Adipocyte (in vitro differentiated cells): Measurements from ENCODE around the gene OR13D1.
"Not testable (repeated sequence)": the region's sequence is repeated elsewhere in the genome, so short reads cannot be mapped to it uniquely, and the experiment has no call there.

Experiments used
- DNase-seq: peaks from one replicate; pipeline ENCODE4 v3.0.0-alpha.2; 2015; ENCODE audit warnings: low read depth
- H3K27me3 ChIP-seq: replicated peaks from 2 replicates; pipeline ENCODE4 v1.7.0; 2013; ENCODE audit warnings: mild to moderate bottlenecking, low read length, moderate library complexity; ENCODE audit not compliant: control insufficient read depth, insufficient read depth
- H3K36me3 ChIP-seq: 2 replicates; pipeline ENCODE4 v1.7.0; 2013; ENCODE audit warnings: low read length, mild to moderate bottlenecking, moderate library complexity; ENCODE audit not compliant: control insufficient read depth, insufficient read depth, severe bottlenecking
- H3K4me1 ChIP-seq: 2 replicates; pipeline ENCODE4 v1.7.0; 2013; ENCODE audit warnings: mild to moderate bottlenecking, low read length, moderate library complexity; ENCODE audit not compliant: control insufficient read depth, insufficient read depth
- H3K4me3 ChIP-seq: 2 replicates; pipeline ENCODE4 v1.7.0; 2013; ENCODE audit warnings: mild to moderate bottlenecking, low read length, moderate library complexity
- H3K9ac ChIP-seq: 2 replicates; pipeline ENCODE4 v1.7.0; 2013; ENCODE audit warnings: mild to moderate bottlenecking, low read length, moderate library complexity
- H3K9me3 ChIP-seq: 2 replicates; pipeline ENCODE4 v1.7.0; 2013; ENCODE audit warnings: mild to moderate bottlenecking, low read length, moderate library complexity; ENCODE audit not compliant: control insufficient read depth

Gene OR13D1, protein sequence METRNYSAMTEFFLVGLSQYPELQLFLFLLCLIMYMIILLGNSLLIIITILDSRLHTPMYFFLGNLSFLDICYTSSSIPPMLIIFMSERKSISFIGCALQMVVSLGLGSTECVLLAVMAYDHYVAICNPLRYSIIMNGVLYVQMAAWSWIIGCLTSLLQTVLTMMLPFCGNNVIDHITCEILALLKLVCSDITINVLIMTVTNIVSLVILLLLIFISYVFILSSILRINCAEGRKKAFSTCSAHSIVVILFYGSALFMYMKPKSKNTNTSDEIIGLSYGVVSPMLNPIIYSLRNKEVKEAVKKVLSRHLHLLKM

DNA sequence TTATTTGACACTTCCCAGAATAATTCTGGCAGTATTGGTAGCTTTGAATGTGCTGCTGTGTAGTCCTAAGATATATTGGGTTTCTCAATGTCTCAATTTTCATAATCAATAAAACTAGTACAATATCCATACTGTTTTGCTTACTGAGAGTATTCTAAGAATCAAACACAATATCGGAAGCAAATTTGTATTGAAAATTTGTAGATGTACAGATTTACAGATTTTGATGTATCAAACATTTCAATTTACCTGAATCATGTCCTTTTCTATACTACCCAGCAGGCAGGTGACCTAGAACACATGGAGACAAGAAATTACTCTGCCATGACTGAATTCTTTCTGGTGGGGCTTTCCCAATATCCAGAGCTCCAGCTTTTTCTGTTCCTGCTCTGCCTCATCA lies at the start of gene OR13D1:
TSS of gene OR13D1 (plus strand) at position 301 of the 400 bp plus-strand sequence. CDS start at position 301, 0 bp downstream.
- Histone ChIP-seq H3K4me3 (no peak within 1 kb of the TSS), H3K9me3 (no peaks in the 10 kb centered on the region), H3K27me3 (no peaks in the 10 kb centered on the region), H3K4me1 (no peaks in the 10 kb centered on the region), H3K9ac (no peak within 1 kb of the TSS), H3K36me3 (no peaks in the 10 kb centered on the region)
- no peak for DNase-seq

DNA sequence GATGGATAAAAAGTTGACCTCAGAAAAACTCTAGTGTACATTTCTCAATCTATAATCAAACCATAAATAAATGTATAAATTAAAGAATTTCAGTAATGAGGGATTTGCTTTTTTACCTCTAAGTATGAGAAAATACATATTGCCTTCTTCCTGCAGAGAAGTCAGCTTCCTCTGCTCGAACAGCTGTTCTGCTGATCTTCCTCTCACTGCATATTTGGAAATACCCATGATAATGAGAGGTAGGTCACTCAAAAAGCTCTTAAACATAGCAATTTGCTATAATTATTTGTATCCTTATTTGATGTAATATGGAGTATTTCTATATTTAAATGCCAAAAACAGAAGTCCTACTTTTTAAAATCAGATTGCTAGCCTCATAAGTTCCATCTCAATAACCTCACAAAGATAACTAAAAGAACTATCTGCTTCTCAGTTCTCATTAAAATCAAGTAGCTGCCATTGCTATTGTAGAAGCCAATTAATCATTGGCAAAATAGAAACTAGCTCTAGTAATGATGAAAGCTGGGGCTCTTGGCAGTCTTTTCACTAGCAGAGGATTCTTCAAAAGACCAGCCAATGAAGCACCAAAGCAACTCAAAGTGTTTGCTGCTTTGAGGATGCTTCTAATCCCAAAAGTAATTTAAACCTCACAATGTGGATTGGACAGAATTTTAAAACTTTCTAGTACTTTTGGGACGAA lies 35.7 kb upstream of the OR13D1 start:
- H3K9me3 ChIP-seq = peaks cover 4% of the 10 kb centered on the region
- no peaks in the 10 kb centered on the region for H3K4me1 ChIP-seq
- no peak overlapping the region for H3K4me3 ChIP-seq
- no peak for DNase-seq
- H3K27me3 ChIP-seq = no peaks in the 10 kb centered on the region
- H3K36me3 ChIP-seq = no peaks in the 10 kb centered on the region
- no peak overlapping the region for H3K9ac ChIP-seq

DNA sequence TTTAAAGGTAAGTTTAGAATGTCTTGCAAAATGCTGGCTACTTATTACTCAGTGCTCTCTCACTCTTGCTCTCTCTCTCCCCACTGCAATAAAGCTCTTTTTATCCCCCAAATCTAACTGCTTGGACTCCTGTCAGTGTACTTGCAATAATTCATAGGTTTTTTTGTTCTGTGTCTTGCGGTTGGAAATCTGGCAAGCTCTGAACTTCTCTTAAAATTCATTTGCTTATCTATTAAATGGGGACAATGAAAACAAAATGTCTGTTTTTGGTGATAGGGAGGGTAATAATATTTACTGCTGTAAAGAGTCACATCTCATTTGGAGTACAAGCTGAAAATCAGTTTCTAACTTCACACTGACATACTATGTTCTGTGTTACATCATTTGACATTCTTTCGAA lies 18.7 kb upstream of the OR13D1 start:
- no peaks in the 10 kb centered on the region for H3K27me3 ChIP-seq
- H3K9me3 ChIP-seq = no peaks in the 10 kb centered on the region
- DNase-seq = no peak
- H3K36me3 ChIP-seq = no peaks in the 10 kb centered on the region
- H3K4me3 ChIP-seq = no peak overlapping the region
- H3K9ac ChIP-seq = no peak overlapping the region
- H3K4me1 ChIP-seq = peaks cover 9% of the 10 kb centered on the region

DNA sequence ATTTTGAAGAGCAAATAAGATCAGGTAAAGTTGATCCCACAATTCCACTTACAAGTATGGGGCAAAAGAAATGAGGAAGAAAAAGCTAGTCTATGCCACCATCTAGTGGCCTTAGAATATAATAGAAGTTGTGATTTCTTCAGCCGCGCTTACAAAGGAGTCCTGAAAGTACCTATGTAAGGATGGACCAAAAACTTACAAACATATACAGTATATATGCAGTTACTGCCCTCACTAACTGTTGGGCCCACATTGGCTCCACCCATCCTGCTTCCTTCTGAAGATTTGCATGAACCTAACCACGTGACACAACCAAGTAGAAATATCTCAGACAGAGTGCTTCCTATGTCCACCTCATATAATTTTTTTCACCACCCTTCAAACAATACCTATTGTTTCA lies 11.7 kb upstream of the OR13D1 start:
- no peaks in the 10 kb centered on the region for H3K9me3 ChIP-seq
- peak; percentile 79 for DNase-seq
- H3K4me3 ChIP-seq = no peak overlapping the region
- no peak overlapping the region for H3K9ac ChIP-seq
- H3K27me3 ChIP-seq = no peaks in the 10 kb centered on the region
- no peaks in the 10 kb centered on the region for H3K36me3 ChIP-seq
- H3K4me1 ChIP-seq = no peaks in the 10 kb centered on the region

DNA sequence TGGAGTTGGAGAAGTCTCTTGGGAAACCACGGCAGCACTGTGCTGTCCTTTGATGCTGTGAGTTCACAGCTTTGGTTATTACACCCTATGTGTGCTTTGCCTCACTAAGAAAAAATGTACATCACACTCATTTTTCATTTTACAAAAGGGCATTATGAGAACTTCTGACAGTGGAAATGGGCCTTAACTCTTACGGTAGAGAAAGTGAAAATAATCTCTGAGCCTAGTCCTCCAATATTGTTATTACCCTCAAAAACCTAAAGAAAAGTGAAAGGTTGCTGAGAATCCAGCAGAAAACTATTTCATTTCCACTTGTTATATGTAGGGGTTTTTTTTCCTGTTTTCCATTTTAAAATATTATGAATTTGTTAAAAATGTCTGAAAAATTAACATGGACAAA lies 8.2 kb upstream of the OR13D1 start:
- no peaks in the 10 kb centered on the region for H3K4me1 ChIP-seq
- no peaks in the 10 kb centered on the region for H3K36me3 ChIP-seq
- H3K4me3 ChIP-seq = no peak overlapping the region
- no peaks in the 10 kb centered on the region for H3K27me3 ChIP-seq
- H3K9me3 ChIP-seq = no peaks in the 10 kb centered on the region
- H3K9ac ChIP-seq = no peak overlapping the region
- DNase-seq = no peak

DNA sequence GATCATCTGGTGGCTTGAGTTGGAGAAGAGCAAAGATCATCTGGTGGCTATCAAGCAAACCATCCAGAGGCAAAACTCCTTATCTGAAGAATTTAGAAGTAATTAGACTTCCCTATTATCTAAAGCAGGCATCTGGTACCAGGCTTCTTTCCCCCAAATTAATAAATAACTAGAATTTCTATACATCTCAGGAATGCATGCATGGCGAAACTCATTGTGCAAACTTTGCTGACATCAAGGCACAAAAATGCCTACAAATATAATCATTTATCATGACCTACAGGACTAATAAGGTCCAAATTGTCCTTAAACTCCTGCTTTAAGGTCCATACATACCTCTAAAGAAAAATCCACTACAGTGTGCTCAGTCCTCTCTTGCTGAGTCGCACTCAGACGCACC lies 6.0 kb downstream of the OR13D1 start:
- H3K4me1 ChIP-seq = no peaks in the 10 kb centered on the region
- H3K9me3 ChIP-seq = no peaks in the 10 kb centered on the region
- H3K36me3 ChIP-seq = no peaks in the 10 kb centered on the region
- no peak overlapping the region for H3K9ac ChIP-seq
- DNase-seq = no peak
- no peak overlapping the region for H3K4me3 ChIP-seq
- H3K27me3 ChIP-seq = no peaks in the 10 kb centered on the region

DNA sequence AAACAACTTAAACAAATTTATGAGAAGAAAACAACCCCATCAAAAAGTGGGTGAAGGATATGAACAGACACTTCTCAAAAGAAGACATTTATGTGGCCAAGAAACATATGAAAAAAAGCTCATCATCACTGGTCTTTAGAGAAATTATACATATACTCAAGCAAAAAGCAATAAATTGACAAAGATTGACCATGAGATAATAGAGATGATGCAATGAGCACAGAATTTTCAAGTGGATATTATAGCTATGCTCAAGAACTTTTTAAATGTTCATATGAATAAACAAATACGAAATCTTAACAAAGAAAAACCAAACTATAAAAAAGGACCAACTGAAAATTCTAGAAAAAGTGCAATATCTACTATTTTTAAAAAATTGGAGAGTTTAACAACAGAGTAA lies 14.4 kb downstream of the OR13D1 start:
- H3K9me3 ChIP-seq, DNase-seq, H3K9ac ChIP-seq, H3K4me1 ChIP-seq, H3K4me3 ChIP-seq, H3K36me3 ChIP-seq, H3K27me3 ChIP-seq: not testable (repeated sequence)

DNA sequence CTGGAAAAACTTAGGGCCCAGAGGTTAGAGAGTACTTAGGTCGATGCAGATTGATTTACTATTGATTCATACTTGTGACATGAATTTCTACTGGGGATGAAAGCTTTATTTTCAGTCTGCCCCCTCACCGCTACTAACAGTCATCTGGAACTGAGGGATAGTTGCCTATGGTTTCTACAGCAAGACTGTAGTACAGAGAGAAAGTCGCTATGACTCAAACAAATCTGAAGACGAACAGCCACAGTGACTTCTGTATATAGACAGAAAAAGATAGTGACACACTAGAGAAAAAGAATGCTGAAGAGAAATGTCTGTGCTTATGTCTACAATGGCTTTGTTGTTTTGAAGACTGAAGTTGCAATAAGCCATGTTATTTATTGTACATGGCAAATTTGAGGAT lies 17.3 kb downstream of the OR13D1 start:
- no peaks in the 10 kb centered on the region for H3K9me3 ChIP-seq
- no peaks in the 10 kb centered on the region for H3K27me3 ChIP-seq
- no peak for DNase-seq
- no peak overlapping the region for H3K9ac ChIP-seq
- H3K4me1 ChIP-seq = no peaks in the 10 kb centered on the region
- H3K36me3 ChIP-seq = no peaks in the 10 kb centered on the region
- no peak overlapping the region for H3K4me3 ChIP-seq

DNA sequence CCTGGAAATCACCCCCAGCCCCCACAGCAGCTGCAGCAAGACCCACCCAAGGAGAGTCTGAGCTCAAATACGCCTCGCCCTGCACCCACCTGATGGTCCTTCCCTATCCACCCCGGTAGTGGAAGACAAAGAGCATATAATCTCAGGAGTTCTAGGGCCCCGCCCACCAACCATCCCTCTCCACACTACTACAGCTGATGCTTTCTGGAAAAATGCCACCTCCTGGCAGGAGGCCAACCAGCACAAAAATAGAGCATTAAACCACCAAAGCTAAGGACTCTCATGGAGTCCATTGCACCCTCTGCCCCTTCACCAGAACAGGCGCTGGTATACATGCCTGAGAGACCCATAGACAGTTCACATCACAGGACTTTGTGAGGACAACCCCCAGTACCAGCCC lies 30.7 kb downstream of the OR13D1 start:
- H3K27me3 ChIP-seq = no peaks in the 10 kb centered on the region

DNA sequence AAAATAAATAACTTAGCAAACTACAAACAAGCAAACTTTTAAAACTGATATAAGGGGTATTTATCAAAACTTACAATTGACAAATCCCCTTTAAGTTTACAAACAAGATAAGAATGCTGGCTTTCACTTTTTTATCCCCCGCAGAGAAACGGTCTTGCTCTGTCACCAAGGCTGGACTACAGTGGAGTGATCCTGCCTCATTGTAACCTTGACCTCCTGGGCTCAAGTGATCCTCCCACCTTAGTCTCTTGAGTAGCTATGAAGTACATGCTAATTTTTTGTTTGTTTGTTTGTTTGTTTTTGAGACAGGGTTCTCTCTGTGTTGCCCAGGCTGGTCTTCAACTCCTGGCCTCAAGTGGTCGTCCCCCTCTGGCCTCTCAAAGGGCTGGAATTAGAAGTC lies 44.1 kb downstream of the OR13D1 start:
- Histone ChIP-seq H3K27me3 (no peaks in the 10 kb centered on the region), H3K4me3 (no peak overlapping the region)

More for the DNA sequence above, 30.7 kb downstream of the OR13D1 start:
- Histone ChIP-seq H3K9me3 (no peaks in the 10 kb centered on the region), H3K4me1 (no peaks in the 10 kb centered on the region), H3K36me3 (no peaks in the 10 kb centered on the region), H3K4me3 (no peak overlapping the region), H3K9ac (no peak overlapping the region)
- DNase-seq = no peak

DNA sequence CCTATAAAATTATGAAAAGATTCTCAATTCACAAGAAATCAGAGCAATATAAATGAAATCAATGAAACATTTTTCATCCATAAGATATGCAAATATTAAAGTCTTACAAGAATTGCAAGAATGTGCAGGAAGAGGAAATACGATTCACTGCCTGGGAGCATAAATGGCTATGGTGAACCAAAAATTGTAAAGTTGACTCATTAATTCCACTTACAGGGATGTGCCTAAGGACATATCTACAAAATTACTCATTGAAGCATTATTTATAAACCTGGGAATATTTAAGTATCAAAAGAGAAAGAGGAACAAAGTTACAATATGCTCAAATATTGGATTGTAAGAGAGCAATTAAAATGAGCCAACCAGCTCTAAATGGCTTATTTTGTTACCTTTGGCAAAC lies 46.3 kb downstream of the OR13D1 start:
- H3K9me3 ChIP-seq = no peaks in the 10 kb centered on the region

More for the DNA sequence above, 44.1 kb downstream of the OR13D1 start:
- Histone ChIP-seq H3K36me3 (no peaks in the 10 kb centered on the region), H3K9me3 (no peaks in the 10 kb centered on the region), H3K4me1 (peaks cover 5% of the 10 kb centered on the region), H3K9ac (no peak overlapping the region)
- DNase-seq = no peak

More for the DNA sequence above, 46.3 kb downstream of the OR13D1 start:
- Histone ChIP-seq H3K36me3 (no peaks in the 10 kb centered on the region), H3K9ac (peak overlapping the region; percentile 17), H3K27me3 (no peaks in the 10 kb centered on the region), H3K4me3 (peak overlapping the region; percentile 7), H3K4me1 (peaks cover 5% of the 10 kb centered on the region)
- peak; percentile 56 for DNase-seq
